HepG2 (cell line): ENCODE measurements around the gene TMEM184C. TPM values are rescaled to one million over a fixed set of nuclear protein-coding genes. Genes with fewer than 3 reads are reported as not detected.

Source experiments
- ATAC-seq: fragments of 200-7000 bp; cut with Tn5 transposase; 3 replicates; pipeline ENCODE4 v1.9.1; 2020; ENCODE audit warnings: mild to moderate bottlenecking, moderate library complexity
- BruUV-seq: library from RNA; stranded (reverse); fragments of 400-500 nt; replicated peaks from 2 replicates; lab custom pipeline; 2021; lab: Mats Ljungman, UMichigan
- CTCF ChIA-PET: fragments of 300-600 bp; formaldehyde crosslinking; extraction: SDS; loops from one replicate; lab custom pipeline; 2021; ENCODE audit warnings: low total read pairs, inconsistent platforms, low intra/inter-chr PET ratio; lab: Yijun Ruan, JAX
- POLR2A ChIA-PET: fragments of 350-600 bp; sonication (Branson Sonifier 250); formaldehyde crosslinking; loops from one replicate; lab custom pipeline; 2020; ENCODE audit warnings: antibody characterized with exemption, inconsistent platforms; lab: Yijun Ruan, JAX
- DNase-seq: peaks from one replicate; pipeline ENCODE4 v3.0.0-alpha.2; 2015; ENCODE audit warnings: low spot score
- FAIRE-seq: peaks from 3 replicates; lab custom pipeline; 2011; peaks lifted over from hg19 to GRCh38; lab: Jason Lieb, UNC
- H2AFZ ChIP-seq: one replicate; pipeline ENCODE4 v1.6.1; 2011; ENCODE audit warnings: low read length, inconsistent platforms
- H3K27ac ChIP-seq: fragments of 300-600 bp; 3 replicates; pipeline ENCODE4 v1.8.0; 2011; ENCODE audit warnings: mixed run types, mild to moderate bottlenecking, mixed read lengths, low read length, inconsistent platforms; ENCODE audit not compliant: insufficient read depth; ENCODE audit errors: extremely low read length
- H3K27me3 ChIP-seq, 2 experiments: fragments of 200-600 bp in 1 of 2; 2 replicates in 1 of 2; 3 replicates in 1 of 2; pipeline versions ENCODE4 v1.6.0 to v1.8.0; 2011; ENCODE audit warnings: low read length in 2 of 2, mild to moderate bottlenecking in 2 of 2, moderate library complexity in 2 of 2, inconsistent platforms in 1 of 2; ENCODE audit not compliant: insufficient read depth in 2 of 2, control insufficient read depth in 1 of 2
- H3K36me3 ChIP-seq, 2 experiments: fragments of 200-600 bp in 1 of 2; replicated peaks in 1 of 2; 2 replicates in 1 of 2; 3 replicates in 1 of 2; pipeline versions ENCODE4 v1.5.1 to v1.8.0; 2011; ENCODE audit warnings: low read length in 2 of 2, inconsistent platforms in 1 of 2; ENCODE audit not compliant: insufficient read depth in 2 of 2, control insufficient read depth in 1 of 2
- H3K4me1 ChIP-seq: 2 replicates; pipeline ENCODE4 v1.5.1; 2012; ENCODE audit warnings: low read length, inconsistent platforms; ENCODE audit not compliant: insufficient read depth
- H3K4me2 ChIP-seq: 2 replicates; pipeline ENCODE4 v1.6.0; 2011; ENCODE audit warnings: low read depth, low read length, inconsistent platforms
- H3K4me3 ChIP-seq, 3 experiments: fragments of 200-600 bp in 1 of 3; sonication (generic), shearing (Covaris generic) in 1 of 3; replicated peaks in 1 of 3; 2 replicates each; pipeline ENCODE4 v1.5.1; 2011 to 2016; ENCODE audit warnings: low read length in 3 of 3, inconsistent platforms in 2 of 3, low read depth in 2 of 3, mild to moderate bottlenecking in 2 of 3, control low read depth in 1 of 3, mixed read lengths in 1 of 3; ENCODE audit not compliant: insufficient read depth in 1 of 3
- H3K79me2 ChIP-seq: one replicate; pipeline ENCODE4 v1.6.1; 2011; ENCODE audit warnings: low read length, inconsistent platforms; ENCODE audit not compliant: insufficient read depth
- H3K9ac ChIP-seq: 2 replicates; pipeline ENCODE4 v1.6.0; 2011; ENCODE audit warnings: mild to moderate bottlenecking, low read depth, low read length, inconsistent platforms; ENCODE audit not compliant: insufficient read depth
- H3K9me3 ChIP-seq: 2 replicates; pipeline ENCODE4 v1.5.1; 2012; ENCODE audit warnings: mild to moderate bottlenecking, low read length
- H4K20me1 ChIP-seq: 2 replicates; pipeline ENCODE4 v1.6.0; 2011; ENCODE audit warnings: inconsistent platforms, mild to moderate bottlenecking, low read length, moderate library complexity; ENCODE audit not compliant: insufficient read depth
- CHD4 ChIP-seq: fragments of 200-600 bp; sonication (generic); IDR thresholded peaks from 2 replicates; pipeline ENCODE4 v1.7.0; 2017; ENCODE audit warnings: mild to moderate bottlenecking, low read length, borderline replicate concordance
- MATR3 ChIP-seq: sonication (generic); formaldehyde crosslinking; IDR thresholded peaks from 2 replicates; pipeline ENCODE4 v1.4.0; 2020; ENCODE audit warnings: missing genetic modification reagents
- MXI1 ChIP-seq: IDR thresholded peaks from 3 replicates; pipeline ENCODE4 v1.6.1; 2012; ENCODE audit warnings: low read depth, low read length, inconsistent platforms, borderline replicate concordance
- POLR2AphosphoS2 ChIP-seq: IDR thresholded peaks from 2 replicates; pipeline ENCODE4 v1.6.1; 2011; ENCODE audit warnings: low read depth, low read length, improper control_type of control experiment
- SIN3B ChIP-seq: fragments of 150-350 bp; IDR thresholded peaks from 2 replicates; pipeline ENCODE4 v1.6.1; 2014; ENCODE audit warnings: low read length
- SMC3 ChIP-seq: IDR thresholded peaks from 2 replicates; pipeline ENCODE4 v1.6.1; 2011; ENCODE audit warnings: low read length, improper control_type of control experiment
- SP1 ChIP-seq, 2 experiments: fragments of 450-650 bp in 1 of 2; sonication (generic) in 1 of 2; formaldehyde crosslinking in 1 of 2; IDR thresholded peaks; 2 replicates each; pipeline versions ENCODE4 v1.4.0 to v1.6.1; 2016 to 2020; ENCODE audit warnings: missing genetic modification reagents in 1 of 2
- SSRP1 ChIP-seq: IDR thresholded peaks from 2 replicates; pipeline ENCODE4 v1.6.1; 2016; ENCODE audit warnings: control low read depth
- STAG1 ChIP-seq: sonication (generic); formaldehyde crosslinking; IDR thresholded peaks from 2 replicates; pipeline ENCODE4 v1.4.0; 2020; ENCODE audit warnings: missing genetic modification reagents
- ZNF563 ChIP-seq: sonication (generic); formaldehyde crosslinking; IDR thresholded peaks from 2 replicates; pipeline ENCODE4 v1.8.0; 2022; ENCODE audit warnings: mild to moderate bottlenecking, moderate library complexity, missing genetic modification reagents
- whole genome bisulfite sequencing: methylation state at CpG from one replicate; pipeline ENCODE4 v1.1.6; 2017; ENCODE audit warnings: low lambda C conversion rate; 5-methylcytosine and 5-hydroxymethylcytosine counted together
- in situ Hi-C: cut with HindIII; loops from 2 replicates; pipeline ENCODE4 v1.10.0; 2017; ENCODE audit warnings: low pct_unique_long_range_greater_than_20kb; ENCODE audit not compliant: extremely low pct_ligation_motif_present
- intact Hi-C: fragments of 100-400 bp; cut with micrococcal nuclease; formaldehyde crosslinking; loops from one replicate; pipeline ENCODE4 v1.10.0; 2022; ENCODE audit not compliant: unreplicated experiment
- polyA plus RNA-seq, 8 experiments: library from polyadenylated mRNA; depleted of rRNA in 3 of 8; stranded (reverse) in 7 of 8; unstranded in 1 of 8; fragments of >200 nt; fragmentation: Illumina TruSeq in 4 of 8; extraction: Trizol in 4 of 8; gene quantifications; 2 replicates each; pipeline versions ENCODE4 v1.2.1 to v1.2.3, GENCODE V29; 2011 to 2016; ENCODE audit warnings: low read depth in 4 of 8, missing spikeins in 1 of 8, mixed read lengths in 1 of 8; ENCODE audit not compliant: insufficient read depth in 1 of 8
- total RNA-seq, 5 experiments: library from RNA; depleted of rRNA; stranded (reverse); fragments of >200 nt; fragmentation: Illumina TruSeq; extraction: Trizol; gene quantifications; 2 replicates each; pipeline ENCODE4 v1.2.3, GENCODE V29; 2016; ENCODE audit warnings: low read depth in 1 of 5
- TF ChIP-seq, protein P1 (sequence below): sonication (generic); formaldehyde crosslinking; IDR thresholded peaks from 2 replicates; pipeline ENCODE4 v1.5.1; 2020; ENCODE audit warnings: mild to moderate bottlenecking, missing genetic modification reagents, moderate library complexity
- TF ChIP-seq, protein P2 (sequence below): sonication (generic); formaldehyde crosslinking; IDR thresholded peaks from 2 replicates; pipeline ENCODE4 v1.5.1; 2020; ENCODE audit warnings: missing genetic modification reagents, mild to moderate bottlenecking, borderline replicate concordance
- TF ChIP-seq, protein P3 (sequence below): IDR thresholded peaks from 2 replicates; pipeline ENCODE4 v1.6.1; 2012; ENCODE audit warnings: low read depth, low read length, improper control_type of control experiment
- TF ChIP-seq, protein P4 (sequence below): sonication (generic); formaldehyde crosslinking; IDR thresholded peaks from 2 replicates; pipeline ENCODE4 v1.5.0; 2020; ENCODE audit warnings: mild to moderate bottlenecking, missing genetic modification reagents, moderate library complexity
- TF ChIP-seq, protein P5 (sequence below): IDR thresholded peaks from 2 replicates; pipeline ENCODE4 v1.6.1; 2016; ENCODE audit warnings: missing biosample characterization, missing genetic modification reagents, low read depth

TMEM184C gene
- total and polyA plus RNA-seq, 2 of the 13 experiments (the other 11 are each of a cell fraction or from before 2014, with no cell fraction given): 13.9 to 26.1 TPM

DNA sequence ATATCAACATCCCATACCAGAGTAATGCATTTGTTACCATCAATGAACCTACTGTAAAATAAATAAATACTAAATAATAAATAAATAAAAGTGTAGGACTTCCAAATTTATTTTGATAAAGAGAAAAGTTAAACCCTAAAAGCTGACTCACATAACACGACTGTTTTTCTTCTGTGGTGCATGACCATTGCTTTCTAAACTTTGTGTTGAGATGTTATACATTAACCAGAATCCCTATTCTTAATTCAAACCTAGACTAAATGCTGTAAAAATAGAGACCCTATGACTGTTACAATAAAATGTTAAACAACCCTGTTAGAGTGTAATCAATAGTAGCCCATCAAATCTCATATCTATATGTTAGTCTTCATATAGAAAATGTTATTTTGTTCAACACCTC lies 87.6 kb downstream of the TMEM184C start (continued):
- TF ChIP-seq, protein P1, sequence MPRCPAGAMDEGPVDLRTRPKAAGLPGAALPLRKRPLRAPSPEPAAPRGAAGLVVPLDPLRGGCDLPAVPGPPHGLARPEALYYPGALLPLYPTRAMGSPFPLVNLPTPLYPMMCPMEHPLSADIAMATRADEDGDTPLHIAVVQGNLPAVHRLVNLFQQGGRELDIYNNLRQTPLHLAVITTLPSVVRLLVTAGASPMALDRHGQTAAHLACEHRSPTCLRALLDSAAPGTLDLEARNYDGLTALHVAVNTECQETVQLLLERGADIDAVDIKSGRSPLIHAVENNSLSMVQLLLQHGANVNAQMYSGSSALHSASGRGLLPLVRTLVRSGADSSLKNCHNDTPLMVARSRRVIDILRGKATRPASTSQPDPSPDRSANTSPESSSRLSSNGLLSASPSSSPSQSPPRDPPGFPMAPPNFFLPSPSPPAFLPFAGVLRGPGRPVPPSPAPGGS (CRISPR knock-in tag): no peak
- no peak for TF ChIP-seq MATR3 (CRISPR knock-in tag)
- TF ChIP-seq, protein P2, sequence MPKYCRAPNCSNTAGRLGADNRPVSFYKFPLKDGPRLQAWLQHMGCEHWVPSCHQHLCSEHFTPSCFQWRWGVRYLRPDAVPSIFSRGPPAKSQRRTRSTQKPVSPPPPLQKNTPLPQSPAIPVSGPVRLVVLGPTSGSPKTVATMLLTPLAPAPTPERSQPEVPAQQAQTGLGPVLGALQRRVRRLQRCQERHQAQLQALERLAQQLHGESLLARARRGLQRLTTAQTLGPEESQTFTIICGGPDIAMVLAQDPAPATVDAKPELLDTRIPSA: no peak
- no peak for TF ChIP-seq CHD4
- TF ChIP-seq MXI1: no peak
- no peak for TF ChIP-seq SP1 (IDR thresholded peaks at IDR 0.05)
- TF ChIP-seq SP1 (CRISPR knock-in tag; IDR thresholded peaks at IDR 0.05): no peak

DNA sequence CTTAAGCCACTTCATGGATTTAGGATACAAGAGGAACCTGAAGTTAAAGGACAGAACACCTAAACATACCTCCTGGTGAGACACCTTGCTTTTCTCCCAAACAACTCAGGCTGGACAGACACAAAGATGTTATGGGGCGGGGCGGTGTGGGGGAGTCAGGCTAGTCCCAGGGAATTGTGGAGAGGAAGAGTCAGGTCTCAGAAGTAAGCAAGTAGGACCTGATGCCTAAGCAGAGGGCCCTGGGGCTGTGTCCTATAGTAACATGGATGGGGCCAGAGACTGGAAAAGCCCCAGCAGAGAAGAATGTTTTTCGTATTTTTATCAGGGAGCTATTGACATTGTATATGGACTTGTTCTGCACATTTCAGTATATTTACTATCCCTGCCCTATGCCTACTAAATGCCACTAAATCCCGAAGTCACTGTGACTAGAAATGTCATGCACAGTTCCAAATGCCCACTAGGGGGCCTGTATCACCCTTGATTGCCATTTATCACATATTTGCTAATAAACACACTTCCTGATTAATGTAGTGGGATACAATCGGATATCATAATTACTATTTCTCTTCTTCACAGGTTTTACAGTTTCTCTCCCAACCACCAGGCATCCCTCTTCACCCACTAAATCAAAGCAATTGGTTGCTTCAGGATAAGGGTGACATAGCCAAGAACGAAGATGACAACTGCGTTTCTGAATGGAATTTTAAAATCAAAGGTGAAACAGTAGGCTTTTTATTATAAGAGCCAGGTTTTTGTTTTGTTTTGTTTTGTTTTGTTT lies 90.9 kb downstream of the TMEM184C start:
- H3K9ac ChIP-seq: no peak overlapping the region
- peak; percentile 36 for FAIRE-seq
- no peak overlapping the region for H3K27ac ChIP-seq
- TF ChIP-seq SSRP1 (CRISPR knock-in tag) (no peak), SMC3 (peak; percentile 50), STAG1 (CRISPR knock-in tag) (peak; percentile 54), ZNF563 (CRISPR knock-in tag) (no peak), SIN3B (no peak), POLR2AphosphoS2 (no peak)
- TF ChIP-seq, protein P3, sequence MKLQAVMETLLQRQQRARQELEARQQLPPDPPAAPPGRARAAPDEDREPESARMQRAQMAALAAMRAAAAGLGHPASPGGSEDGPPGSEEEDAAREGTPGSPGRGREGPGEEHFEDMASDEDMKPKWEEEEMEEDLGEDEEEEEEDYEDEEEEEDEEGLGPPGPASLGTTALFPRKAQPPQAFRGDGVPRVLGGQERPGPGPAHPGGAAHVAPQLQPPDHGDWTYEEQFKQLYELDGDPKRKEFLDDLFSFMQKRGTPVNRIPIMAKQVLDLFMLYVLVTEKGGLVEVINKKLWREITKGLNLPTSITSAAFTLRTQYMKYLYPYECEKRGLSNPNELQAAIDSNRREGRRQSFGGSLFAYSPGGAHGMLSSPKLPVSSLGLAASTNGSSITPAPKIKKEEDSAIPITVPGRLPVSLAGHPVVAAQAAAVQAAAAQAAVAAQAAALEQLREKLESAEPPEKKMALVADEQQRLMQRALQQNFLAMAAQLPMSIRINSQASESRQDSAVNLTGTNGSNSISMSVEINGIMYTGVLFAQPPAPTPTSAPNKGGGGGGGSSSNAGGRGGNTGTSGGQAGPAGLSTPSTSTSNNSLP: peak; percentile 51; the same call in 1 of the 2 replicates
- TF ChIP-seq, protein P4, sequence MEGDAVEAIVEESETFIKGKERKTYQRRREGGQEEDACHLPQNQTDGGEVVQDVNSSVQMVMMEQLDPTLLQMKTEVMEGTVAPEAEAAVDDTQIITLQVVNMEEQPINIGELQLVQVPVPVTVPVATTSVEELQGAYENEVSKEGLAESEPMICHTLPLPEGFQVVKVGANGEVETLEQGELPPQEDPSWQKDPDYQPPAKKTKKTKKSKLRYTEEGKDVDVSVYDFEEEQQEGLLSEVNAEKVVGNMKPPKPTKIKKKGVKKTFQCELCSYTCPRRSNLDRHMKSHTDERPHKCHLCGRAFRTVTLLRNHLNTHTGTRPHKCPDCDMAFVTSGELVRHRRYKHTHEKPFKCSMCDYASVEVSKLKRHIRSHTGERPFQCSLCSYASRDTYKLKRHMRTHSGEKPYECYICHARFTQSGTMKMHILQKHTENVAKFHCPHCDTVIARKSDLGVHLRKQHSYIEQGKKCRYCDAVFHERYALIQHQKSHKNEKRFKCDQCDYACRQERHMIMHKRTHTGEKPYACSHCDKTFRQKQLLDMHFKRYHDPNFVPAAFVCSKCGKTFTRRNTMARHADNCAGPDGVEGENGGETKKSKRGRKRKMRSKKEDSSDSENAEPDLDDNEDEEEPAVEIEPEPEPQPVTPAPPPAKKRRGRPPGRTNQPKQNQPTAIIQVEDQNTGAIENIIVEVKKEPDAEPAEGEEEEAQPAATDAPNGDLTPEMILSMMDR (CRISPR knock-in tag): peak; percentile 70
- TF ChIP-seq, protein P5, sequence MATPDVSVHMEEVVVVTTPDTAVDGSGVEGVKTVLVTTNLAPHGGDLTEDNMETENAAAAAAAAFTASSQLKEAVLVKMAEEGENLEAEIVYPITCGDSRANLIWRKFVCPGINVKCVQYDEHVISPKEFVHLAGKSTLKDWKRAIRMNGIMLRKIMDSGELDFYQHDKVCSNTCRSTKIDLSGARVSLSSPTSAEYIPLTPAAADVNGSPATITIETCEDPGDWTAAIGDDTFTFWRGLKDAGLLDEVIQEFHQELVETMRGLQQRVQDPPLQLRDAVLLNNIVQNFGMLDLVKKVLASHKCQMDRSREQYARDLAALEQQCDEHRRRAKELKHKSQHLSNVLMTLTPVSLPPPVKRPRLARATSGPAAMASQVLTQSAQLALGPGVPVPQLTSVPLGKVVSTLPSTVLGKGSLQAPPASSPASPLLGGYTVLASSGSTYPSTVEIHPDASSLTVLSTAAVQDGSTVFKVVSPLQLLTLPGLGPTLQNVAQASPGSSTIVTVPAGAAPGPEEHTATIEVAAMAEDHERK: no peak

More for the DNA sequence above, 90.9 kb downstream of the TMEM184C start:
- Histone ChIP-seq H4K20me1 (no peaks in the 10 kb centered on the region), H3K79me2 (no peaks in the 10 kb centered on the region), H3K4me2 (no peak overlapping the region), H2AFZ (no peak overlapping the region), H3K9me3 (no peaks in the 10 kb centered on the region), H3K27me3 (no peaks in the 10 kb centered on the region), H3K36me3 (no peaks in the 10 kb centered on the region), H3K4me1 (no peaks in the 10 kb centered on the region), H3K4me3 (no peak overlapping the region)
- CTCF ChIA-PET: interaction anchor here (2.0 kb wide), 1 partner anchor 158 kb away, joined by 51 read pairs; no protein-coding TSS in a partner anchor
- WGBS: 17% methylated on average over 7 of the region's 7 CpGs
- in situ Hi-C loops (loop anchor here (10.0 kb wide), 1 partner anchor 157 kb away; no protein-coding TSS in a partner anchor), intact Hi-C loops (loop anchor here (1.0 kb wide), 1 partner anchor 158 kb away; no protein-coding TSS in a partner anchor)
- no TSS peak for BruUV-seq
- POLR2A ChIA-PET: no interaction called here
- DNase-seq (peak; percentile 19), ATAC-seq (peak; percentile 80)
